ENCODE results near the gene LIN9.
A peak's percentile ranks its signal among the peaks of the same experiment; 100 is the strongest.

Gene LIN9, protein sequence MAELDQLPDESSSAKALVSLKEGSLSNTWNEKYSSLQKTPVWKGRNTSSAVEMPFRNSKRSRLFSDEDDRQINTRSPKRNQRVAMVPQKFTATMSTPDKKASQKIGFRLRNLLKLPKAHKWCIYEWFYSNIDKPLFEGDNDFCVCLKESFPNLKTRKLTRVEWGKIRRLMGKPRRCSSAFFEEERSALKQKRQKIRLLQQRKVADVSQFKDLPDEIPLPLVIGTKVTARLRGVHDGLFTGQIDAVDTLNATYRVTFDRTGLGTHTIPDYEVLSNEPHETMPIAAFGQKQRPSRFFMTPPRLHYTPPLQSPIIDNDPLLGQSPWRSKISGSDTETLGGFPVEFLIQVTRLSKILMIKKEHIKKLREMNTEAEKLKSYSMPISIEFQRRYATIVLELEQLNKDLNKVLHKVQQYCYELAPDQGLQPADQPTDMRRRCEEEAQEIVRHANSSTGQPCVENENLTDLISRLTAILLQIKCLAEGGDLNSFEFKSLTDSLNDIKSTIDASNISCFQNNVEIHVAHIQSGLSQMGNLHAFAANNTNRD

GRCh38 chr1:226308723-226309397, at the start of gene LIN9:
TSS of gene LIN9 (minus strand) at chr1:226309164. CDS start at chr1:226309139, 25 bp downstream.
- peaks cover 21% of the 10 kb centered on the region for H3K27me3 ChIP-seq (ENCODE audit: control insufficient read depth, insufficient read depth, low read length)
- H3K36me3 ChIP-seq (ENCODE audit: control insufficient read depth, insufficient read depth, low read length), result no peaks in the 10 kb centered on the region
- H3K4me3 ChIP-seq (ENCODE audit: low read depth, low read length), result peak within 1 kb of the TSS; percentile 93
- no peaks in the 10 kb centered on the region for H3K9me3 ChIP-seq (ENCODE audit: control insufficient read depth, insufficient read depth, low read length)
- peak within 1 kb of the TSS; percentile 91 for H3K9ac ChIP-seq (ENCODE audit: low read depth, low read length)
- no peaks in the 10 kb centered on the region for H3K4me1 ChIP-seq (ENCODE audit: control insufficient read depth, insufficient read depth, low read length)

DNA sequence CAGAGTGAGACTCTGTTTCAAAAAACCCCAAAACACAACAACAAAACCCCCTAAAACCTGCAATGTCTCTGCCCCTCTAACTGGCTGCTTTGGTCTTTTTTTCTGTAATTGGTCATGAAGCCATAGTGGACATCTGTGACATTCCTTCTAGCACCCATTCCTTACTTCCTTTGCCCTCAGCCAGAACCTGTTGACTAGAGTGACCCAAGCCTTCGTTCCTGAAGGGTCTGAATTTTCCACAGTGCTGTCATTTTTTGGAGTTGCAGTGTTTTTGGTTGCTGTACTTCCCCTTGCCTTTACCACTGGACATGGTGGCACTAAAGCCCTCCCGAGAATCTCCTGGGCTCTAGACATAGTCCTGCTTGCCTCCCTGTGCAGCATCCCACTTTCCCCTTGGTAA, 48.5 kb upstream of the LIN9 start:
- Histone ChIP-seq H3K36me3 (ENCODE audit: control insufficient read depth, insufficient read depth, low read length) (peaks cover 31% of the 10 kb centered on the region), H3K27me3 (ENCODE audit: control insufficient read depth, insufficient read depth, low read length) (no peaks in the 10 kb centered on the region), H3K9ac (ENCODE audit: low read depth, low read length) (no peak overlapping the region), H3K9me3 (ENCODE audit: control insufficient read depth, insufficient read depth, low read length) (no peaks in the 10 kb centered on the region), H3K4me1 (ENCODE audit: control insufficient read depth, insufficient read depth, low read length) (no peaks in the 10 kb centered on the region), H3K4me3 (ENCODE audit: low read depth, low read length) (no peak overlapping the region)

DNA sequence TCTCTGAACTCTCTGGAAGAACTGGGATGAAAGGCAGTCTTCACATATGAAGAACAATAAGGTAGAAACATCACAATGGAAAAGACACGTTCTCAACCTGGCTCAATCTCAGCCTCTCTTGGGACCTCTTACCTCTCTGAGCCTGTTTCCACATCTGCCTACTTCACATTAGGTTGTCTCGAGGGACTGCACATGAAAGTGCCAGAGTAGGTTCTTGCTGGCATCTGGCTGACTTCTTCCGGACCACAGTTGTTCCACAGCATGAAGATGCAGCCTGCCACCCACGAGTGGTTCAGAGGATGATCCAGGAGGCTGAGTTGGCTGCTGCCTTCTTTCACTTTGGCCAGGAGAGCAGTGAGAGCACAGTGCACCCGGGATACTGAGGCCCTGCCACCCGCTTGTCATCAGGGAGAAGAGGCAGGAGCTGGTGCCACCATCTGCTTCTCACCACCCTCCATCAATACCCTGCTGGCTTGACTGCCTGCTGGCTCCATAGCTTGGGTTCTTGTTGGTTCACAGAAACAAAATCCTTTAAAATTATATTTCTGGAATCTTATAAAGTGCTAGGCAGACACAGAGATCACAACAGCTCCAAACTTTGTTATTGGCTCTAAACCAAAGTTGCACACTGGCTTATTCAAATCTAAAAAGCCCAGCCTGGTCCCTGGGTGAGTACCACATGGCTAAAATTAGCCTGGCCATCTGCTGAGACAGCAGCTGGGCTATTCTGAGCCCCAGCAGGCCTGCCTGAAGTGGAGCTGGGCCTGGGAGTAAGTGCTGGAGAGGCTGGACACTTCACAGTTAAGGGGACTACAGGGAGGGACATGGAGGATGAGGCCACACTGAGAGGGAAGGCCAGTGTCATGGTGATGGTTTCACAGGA, 46.9 kb upstream of the LIN9 start:
- Histone ChIP-seq H3K36me3 (ENCODE audit: control insufficient read depth, insufficient read depth, low read length) (peaks cover 20% of the 10 kb centered on the region), H3K9ac (ENCODE audit: low read depth, low read length) (no peak overlapping the region), H3K9me3 (ENCODE audit: control insufficient read depth, insufficient read depth, low read length) (no peaks in the 10 kb centered on the region), H3K27me3 (ENCODE audit: control insufficient read depth, insufficient read depth, low read length) (no peaks in the 10 kb centered on the region), H3K4me1 (ENCODE audit: control insufficient read depth, insufficient read depth, low read length) (no peaks in the 10 kb centered on the region), H3K4me3 (ENCODE audit: low read depth, low read length) (no peak overlapping the region)

- no peaks in the 10 kb centered on the region for H3K4me1 ChIP-seq (ENCODE audit: control insufficient read depth, insufficient read depth, low read length)
Measured at GRCh38 chr1:226355016-226355415, 46.1 kb upstream of the LIN9 start.

GRCh38 chr1:226353698-226354525, 44.9 kb upstream of the LIN9 start:
- Histone ChIP-seq H3K9ac (ENCODE audit: low read depth, low read length) (no peak overlapping the region), H3K4me3 (ENCODE audit: low read depth, low read length) (no peak overlapping the region), H3K4me1 (ENCODE audit: control insufficient read depth, insufficient read depth, low read length) (no peaks in the 10 kb centered on the region), H3K27me3 (ENCODE audit: control insufficient read depth, insufficient read depth, low read length) (no peaks in the 10 kb centered on the region), H3K36me3 (ENCODE audit: control insufficient read depth, insufficient read depth, low read length) (peaks cover 6% of the 10 kb centered on the region), H3K9me3 (ENCODE audit: control insufficient read depth, insufficient read depth, low read length) (no peaks in the 10 kb centered on the region)

More at GRCh38 chr1:226355016-226355415, 46.1 kb upstream of the LIN9 start:
- H3K27me3 ChIP-seq (ENCODE audit: control insufficient read depth, insufficient read depth, low read length), result no peaks in the 10 kb centered on the region
- H3K36me3 ChIP-seq (ENCODE audit: control insufficient read depth, insufficient read depth, low read length), result peaks cover 11% of the 10 kb centered on the region
- H3K4me3 ChIP-seq (ENCODE audit: low read depth, low read length), result no peak overlapping the region
- no peak overlapping the region for H3K9ac ChIP-seq (ENCODE audit: low read depth, low read length)
- H3K9me3 ChIP-seq (ENCODE audit: control insufficient read depth, insufficient read depth, low read length), result no peaks in the 10 kb centered on the region

- Histone ChIP-seq H3K27me3 (ENCODE audit: control insufficient read depth, insufficient read depth, low read length) (no peaks in the 10 kb centered on the region), H3K9me3 (ENCODE audit: control insufficient read depth, insufficient read depth, low read length) (no peaks in the 10 kb centered on the region), H3K4me1 (ENCODE audit: control insufficient read depth, insufficient read depth, low read length) (no peaks in the 10 kb centered on the region), H3K9ac (ENCODE audit: low read depth, low read length) (no peak overlapping the region), H3K36me3 (ENCODE audit: control insufficient read depth, insufficient read depth, low read length) (no peaks in the 10 kb centered on the region), H3K4me3 (ENCODE audit: low read depth, low read length) (no peak overlapping the region)
Measured at GRCh38 chr1:226351709-226352108, 42.7 kb upstream of the LIN9 start.

GRCh38 chr1:226350519-226350865, 41.5 kb upstream of the LIN9 start:
- no peaks in the 10 kb centered on the region for H3K4me1 ChIP-seq (ENCODE audit: control insufficient read depth, insufficient read depth, low read length)
- no peaks in the 10 kb centered on the region for H3K27me3 ChIP-seq (ENCODE audit: control insufficient read depth, insufficient read depth, low read length)
- no peak overlapping the region for H3K4me3 ChIP-seq (ENCODE audit: low read depth, low read length)
- H3K36me3 ChIP-seq (ENCODE audit: control insufficient read depth, insufficient read depth, low read length), result no peaks in the 10 kb centered on the region
- no peaks in the 10 kb centered on the region for H3K9me3 ChIP-seq (ENCODE audit: control insufficient read depth, insufficient read depth, low read length)
- H3K9ac ChIP-seq (ENCODE audit: low read depth, low read length), result no peak overlapping the region

GRCh38 chr1:226349801-226350518, 41.0 kb upstream of the LIN9 start:
- Histone ChIP-seq H3K4me3 (ENCODE audit: low read depth, low read length) (no peak overlapping the region), H3K27me3 (ENCODE audit: control insufficient read depth, insufficient read depth, low read length) (no peaks in the 10 kb centered on the region), H3K9ac (ENCODE audit: low read depth, low read length) (no peak overlapping the region), H3K9me3 (ENCODE audit: control insufficient read depth, insufficient read depth, low read length) (no peaks in the 10 kb centered on the region), H3K4me1 (ENCODE audit: control insufficient read depth, insufficient read depth, low read length) (no peaks in the 10 kb centered on the region), H3K36me3 (ENCODE audit: control insufficient read depth, insufficient read depth, low read length) (no peaks in the 10 kb centered on the region)

GRCh38 chr1:226349081-226349480, 40.1 kb upstream of the LIN9 start:
- Histone ChIP-seq H3K27me3 (ENCODE audit: control insufficient read depth, insufficient read depth, low read length) (no peaks in the 10 kb centered on the region), H3K4me3 (ENCODE audit: low read depth, low read length) (no peak overlapping the region), H3K36me3 (ENCODE audit: control insufficient read depth, insufficient read depth, low read length) (no peaks in the 10 kb centered on the region), H3K4me1 (ENCODE audit: control insufficient read depth, insufficient read depth, low read length) (no peaks in the 10 kb centered on the region), H3K9ac (ENCODE audit: low read depth, low read length) (no peak overlapping the region), H3K9me3 (ENCODE audit: control insufficient read depth, insufficient read depth, low read length) (no peaks in the 10 kb centered on the region)

GRCh38 chr1:226344441-226345259, 35.7 kb upstream of the LIN9 start:
- Histone ChIP-seq H3K9me3 (ENCODE audit: control insufficient read depth, insufficient read depth, low read length) (no peaks in the 10 kb centered on the region), H3K4me3 (ENCODE audit: low read depth, low read length) (no peak overlapping the region), H3K27me3 (ENCODE audit: control insufficient read depth, insufficient read depth, low read length) (no peaks in the 10 kb centered on the region), H3K4me1 (ENCODE audit: control insufficient read depth, insufficient read depth, low read length) (no peaks in the 10 kb centered on the region), H3K36me3 (ENCODE audit: control insufficient read depth, insufficient read depth, low read length) (no peaks in the 10 kb centered on the region), H3K9ac (ENCODE audit: low read depth, low read length) (no peak overlapping the region)

All from iPS-15b (cell line).